GM12892 (cell line): ENCODE data around the gene CA14.

Source experiments
- POLR2A ChIP-seq: IDR thresholded peaks from 2 replicates; pipeline ENCODE4 v1.6.1; 2011; ENCODE audit warnings: low read depth, low read length, control low read depth
- POLR2AphosphoS5 ChIP-seq: IDR thresholded peaks from 2 replicates; pipeline ENCODE4 v1.6.1; 2011; ENCODE audit warnings: low read depth, low read length, control low read depth

- no peak for TF ChIP-seq POLR2A
- TF ChIP-seq POLR2AphosphoS5 = no peak
Measured at GRCh38 chr1:150273311-150273710, 15.7 kb downstream of the CA14 start.
